ENCODE data around the gene LTF.

Gene LTF

DNA sequence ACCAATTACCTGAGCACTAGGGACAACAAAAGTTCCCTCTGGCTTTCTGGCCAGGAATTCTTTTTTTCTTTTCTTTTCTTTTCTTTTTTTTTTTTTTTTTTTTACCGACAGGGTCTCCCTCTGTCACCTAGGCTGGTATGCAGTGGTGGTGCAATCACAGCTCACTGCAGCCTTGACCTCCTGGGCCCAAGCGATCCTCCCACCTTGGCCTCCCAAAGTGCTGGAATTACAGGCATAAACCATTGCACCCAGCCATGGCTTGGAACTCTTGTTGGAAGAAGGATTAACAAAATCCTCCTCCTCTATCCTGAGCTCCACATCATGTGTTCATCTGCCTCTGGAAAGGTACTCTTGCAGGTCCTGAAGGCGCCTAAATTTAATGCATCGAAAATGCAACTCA, 2.9 kb upstream of the LTF start:
- DNase-seq: no peak

- no peak for DNase-seq
Observed at GRCh38 chr3:46466871-46467403, 2.2 kb upstream of the LTF start.

DNA sequence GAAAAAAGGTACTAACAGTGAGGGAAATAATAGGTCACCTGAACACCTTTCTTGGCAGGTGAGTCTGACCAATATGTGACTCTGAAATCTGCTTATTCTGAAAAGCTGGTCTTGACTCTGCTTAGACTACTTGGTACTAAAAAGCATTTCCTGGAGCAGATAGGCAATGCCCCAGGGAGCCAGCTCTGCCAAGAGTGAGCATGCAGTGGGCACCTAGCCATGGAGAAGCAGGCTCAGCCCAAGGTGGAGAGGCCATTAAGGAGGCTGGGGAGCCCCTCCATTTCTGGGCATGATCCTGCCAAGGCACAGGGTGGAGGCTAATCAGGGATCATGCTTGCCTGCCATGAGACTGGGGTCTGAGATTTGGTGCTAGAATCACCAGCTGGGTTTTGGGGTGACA, 1.6 kb upstream of the LTF start:
- DNase-seq: no peak

DNA sequence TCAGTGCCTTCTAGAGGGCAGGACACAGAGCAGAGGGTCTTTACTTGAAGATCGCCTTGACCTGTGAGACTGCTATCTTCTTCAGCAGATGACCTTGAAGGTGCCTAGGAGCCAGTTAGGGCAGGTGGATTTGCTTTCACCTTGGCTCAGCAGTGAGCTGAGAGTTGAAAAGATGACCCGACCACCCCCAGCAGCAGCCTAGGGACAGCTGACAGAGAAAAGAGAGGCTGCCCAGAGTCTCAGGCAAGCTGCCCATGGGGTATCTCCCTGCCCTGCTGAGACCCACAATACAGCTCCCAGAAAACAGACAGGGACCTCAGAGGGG, 453 bp upstream of the LTF start:
- no peak for DNase-seq

DNA sequence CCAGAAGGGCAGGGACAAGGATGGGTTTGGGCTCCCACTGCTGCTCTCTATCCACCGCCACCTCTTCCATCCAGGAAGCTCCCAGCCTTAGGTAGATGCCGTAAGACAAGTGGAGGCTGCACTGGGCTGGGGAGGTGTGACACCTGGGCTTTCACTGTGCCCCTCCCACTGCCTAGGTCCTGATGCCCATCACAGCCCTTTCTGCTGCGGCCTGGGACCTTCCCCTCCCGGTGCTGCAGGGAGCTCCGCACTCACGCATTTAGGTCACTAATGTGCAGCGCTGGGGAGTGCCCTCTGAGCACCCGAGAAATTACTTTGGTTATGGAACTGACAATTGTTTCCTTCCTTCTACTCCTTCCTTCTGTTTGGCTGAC, 850 bp downstream of the LTF start:
- no peak for DNase-seq

GRCh38 chr3:46463120-46463867, 1.4 kb downstream of the LTF start:
- no peak for DNase-seq

GRCh38 chr3:46462511-46462910, 2.2 kb downstream of the LTF start:
- no peak for DNase-seq

DNA sequence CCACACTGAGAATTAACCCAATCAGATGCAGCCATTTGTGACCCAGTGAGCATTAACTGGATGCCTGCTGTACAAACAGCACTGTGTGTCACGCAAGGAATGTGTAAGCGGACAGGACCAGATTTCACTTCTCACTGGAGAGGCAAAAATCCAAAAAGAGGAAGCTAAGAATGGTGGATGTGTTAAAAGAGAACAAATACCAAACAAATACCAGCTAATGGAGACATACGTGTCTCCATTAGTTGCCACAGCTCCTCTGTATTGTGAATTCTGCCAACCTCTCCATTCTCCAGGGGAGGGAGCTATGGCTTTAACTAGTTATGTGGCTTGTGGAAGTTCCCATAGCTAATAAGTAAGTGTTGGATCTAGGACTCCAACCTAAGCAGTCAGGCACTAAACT, 2.6 kb downstream of the LTF start:
- no peak for DNase-seq

GRCh38 chr3:46460051-46460450, 4.7 kb downstream of the LTF start:
- no peak for DNase-seq

DNA sequence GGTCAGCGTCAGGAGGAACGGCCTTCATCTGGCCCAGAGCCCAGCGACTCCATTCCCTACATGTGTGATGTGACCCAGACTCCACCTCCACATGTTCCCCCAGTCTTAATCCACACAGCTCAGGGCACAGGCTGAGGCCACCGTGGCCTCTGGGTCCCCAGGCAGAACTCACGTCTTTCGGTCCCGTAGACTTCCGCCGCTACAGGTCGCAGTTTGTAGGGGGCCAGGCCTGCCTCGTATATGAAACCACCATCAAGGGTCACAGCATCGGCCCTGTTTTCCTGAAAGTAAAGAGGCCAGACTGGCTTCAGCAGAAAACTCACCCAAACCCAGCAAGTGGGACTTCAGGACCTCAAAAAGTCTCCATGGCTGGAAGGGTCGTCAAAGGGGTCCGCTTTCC, 8.6 kb downstream of the LTF start:
- DNase-seq: no peak

GRCh38 chr3:46455231-46456115, 9.2 kb downstream of the LTF start:
- no peak for DNase-seq

- DNase-seq: no peak
Observed at GRCh38 chr3:46454606-46455005, 10.1 kb downstream of the LTF start.

GRCh38 chr3:46454209-46454595, 10.5 kb downstream of the LTF start:
- no peak for DNase-seq

- no peak for DNase-seq
Observed at GRCh38 chr3:46453526-46454208, 11.0 kb downstream of the LTF start.

- DNase-seq: no peak
Observed at GRCh38 chr3:46449755-46450552, 14.8 kb downstream of the LTF start.

- DNase-seq: no peak
Observed at GRCh38 chr3:46448721-46449120, 16.0 kb downstream of the LTF start.

GRCh38 chr3:46447228-46447985, 17.3 kb downstream of the LTF start:
- no peak for DNase-seq

DNA sequence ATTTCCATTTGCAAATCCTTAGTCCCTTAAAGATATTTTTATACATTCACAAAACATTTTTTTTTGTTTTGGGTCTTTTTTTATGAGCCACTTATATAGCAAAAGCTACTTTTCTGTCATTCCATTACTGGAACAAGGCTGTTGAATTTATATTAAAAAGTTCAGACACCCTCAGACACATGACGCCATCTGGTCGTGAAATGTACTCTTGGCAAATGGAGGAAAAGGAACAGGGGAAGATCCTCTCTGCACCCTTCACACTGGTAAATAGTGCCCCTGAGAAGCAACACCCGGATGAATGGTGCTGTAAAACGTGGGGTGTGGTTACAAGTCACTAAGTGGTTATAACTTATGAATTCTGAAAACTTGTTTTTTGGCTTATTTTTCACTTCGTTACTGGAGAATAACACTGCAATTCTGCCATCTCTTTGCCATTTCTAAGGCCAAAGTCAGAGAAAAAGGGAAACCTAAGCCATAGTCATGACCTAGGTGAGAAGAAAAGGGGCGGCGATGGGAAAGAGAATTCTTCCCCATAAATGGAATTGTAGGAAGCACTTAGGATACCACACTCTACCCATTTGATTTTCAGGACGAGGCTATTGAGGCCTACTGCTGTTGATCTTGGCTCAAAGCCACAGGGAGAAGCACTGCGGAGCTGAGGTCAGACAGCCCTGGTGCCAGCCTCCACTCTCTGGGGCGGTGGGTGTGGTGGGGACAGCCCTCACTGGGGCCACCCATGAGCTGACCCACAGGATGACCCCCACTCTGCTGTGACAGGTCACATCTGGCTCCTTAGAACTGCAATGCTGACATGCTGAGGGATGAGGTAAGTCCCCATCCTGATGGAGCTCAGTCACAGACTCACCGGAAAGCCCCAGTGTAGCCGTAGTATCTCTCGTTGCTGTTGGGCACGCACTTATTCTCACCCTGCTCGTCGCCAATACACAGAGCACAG, 21.9 kb downstream of the LTF start:
- peak; percentile 59 for DNase-seq

DNA sequence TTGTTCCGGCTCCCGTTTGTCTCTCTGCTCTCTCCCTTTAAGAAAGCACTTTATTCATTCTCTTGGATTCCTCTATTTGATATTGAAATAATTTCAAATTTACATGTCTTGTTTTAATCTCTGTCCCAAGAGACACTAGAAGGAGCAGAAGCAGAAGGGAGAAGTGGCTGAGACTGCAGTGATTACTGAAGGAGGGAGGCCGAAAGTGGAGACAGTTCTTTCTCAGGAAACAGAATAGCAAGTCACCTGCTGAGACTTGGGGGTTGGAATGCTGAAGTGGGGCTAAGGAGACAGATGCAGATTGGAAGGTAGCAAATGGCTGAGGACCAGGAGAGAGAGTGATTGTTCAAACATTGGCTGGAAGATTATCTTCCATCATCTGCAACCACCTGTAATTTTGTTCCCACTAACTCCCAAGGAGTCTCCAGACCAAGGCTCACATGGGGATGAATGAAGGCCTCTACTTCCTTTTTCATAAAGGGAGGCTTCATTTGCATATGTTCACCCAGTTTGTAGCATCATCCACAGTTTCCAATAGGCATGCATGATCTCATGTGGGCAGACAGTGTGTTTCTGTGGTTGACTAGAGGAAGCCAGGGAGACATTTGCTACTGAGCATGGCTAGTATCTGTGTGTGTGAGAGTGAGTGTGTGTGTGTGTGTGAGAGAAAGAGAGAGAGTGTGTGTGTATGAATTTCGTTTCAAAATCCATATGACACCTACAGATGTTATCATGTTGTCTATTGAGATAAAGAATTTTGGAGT, 24.0 kb downstream of the LTF start:
- peak; percentile 34 for DNase-seq

- DNase-seq: no peak
Observed at GRCh38 chr3:46438831-46439230, 25.9 kb downstream of the LTF start.

Measured in activated gamma-delta T cell treated with Interleukin-2 at 50 U/mL for 16 hours (primary cell).